ENCODE data around the gene MTARC2. TPM values are rescaled to one million over a fixed set of nuclear protein-coding genes. Genes with fewer than 3 reads are reported as not detected.

The MTARC2 gene
- total RNA-seq, 1 donor from 2014 or later, result 8.9 TPM

- Mint-ChIP-seq H3K9me3 (peaks cover 4% of the 10 kb centered on the region), H3K36me3 (ENCODE audit: low read depth) (no peaks in the 10 kb centered on the region), H3K4me3 (no peak overlapping the region), H3K4me1 (peaks cover 8% of the 10 kb centered on the region), H3K27me3 (peaks cover 18% of the 10 kb centered on the region), H3K27ac (no peak overlapping the region)
- intact Hi-C loops (cut with micrococcal nuclease), result no loop called here
- no peak for TF ChIP-seq CTCF (IDR thresholded peaks at IDR 0.05)
- ChIA-PET POLR2A (no interaction called here), CTCF (interaction anchor here (1.6 to 1.7 kb wide), 2 partner anchors 12 to 14 kb away, joined by 4 to 6 read pairs; no protein-coding TSS in a partner anchor)
- ATAC-seq (ENCODE audit: low read depth), result no peak
- no peak for DNase-seq
Observed at GRCh38 chr1:220788900-220789299, 40.8 kb downstream of the MTARC2 start.

- ChIA-PET POLR2A (no interaction called here), CTCF (interaction anchor here (1.6 kb wide), 1 partner anchor 13 kb away, joined by 6 read pairs; no protein-coding TSS in a partner anchor)
- ATAC-seq (ENCODE audit: low read depth), result no peak
- no peak overlapping the region for H3K4me3 Mint-ChIP-seq
- DNase-seq, result no peak
- no peaks in the 10 kb centered on the region for H3K36me3 Mint-ChIP-seq (ENCODE audit: low read depth)
- H3K9me3 Mint-ChIP-seq, result peaks cover 4% of the 10 kb centered on the region
- no peak for TF ChIP-seq CTCF (IDR thresholded peaks at IDR 0.05)
- intact Hi-C loops (cut with micrococcal nuclease), result no loop called here
- H3K27ac Mint-ChIP-seq, result no peak overlapping the region
- peaks cover 8% of the 10 kb centered on the region for H3K4me1 Mint-ChIP-seq
- peaks cover 18% of the 10 kb centered on the region for H3K27me3 Mint-ChIP-seq
Observed at GRCh38 chr1:220789532-220790147, 41.5 kb downstream of the MTARC2 start.

GRCh38 chr1:220791285-220791684 lies 43.2 kb downstream of the MTARC2 start:
- no peak overlapping the region for H3K27ac Mint-ChIP-seq
- intact Hi-C loops (cut with micrococcal nuclease), result no loop called here
- H3K36me3 Mint-ChIP-seq (ENCODE audit: low read depth), result no peaks in the 10 kb centered on the region
- H3K9me3 Mint-ChIP-seq, result peaks cover 4% of the 10 kb centered on the region
- POLR2A ChIA-PET, result no interaction called here
- CTCF ChIA-PET, result no interaction called here
- no peak overlapping the region for H3K4me3 Mint-ChIP-seq
- H3K27me3 Mint-ChIP-seq, result peaks cover 7% of the 10 kb centered on the region
- DNase-seq (no peak), ATAC-seq (ENCODE audit: low read depth) (no peak)
- TF ChIP-seq CTCF (IDR thresholded peaks at IDR 0.05), result no peak
- peaks cover 4% of the 10 kb centered on the region for H3K4me1 Mint-ChIP-seq

DNA sequence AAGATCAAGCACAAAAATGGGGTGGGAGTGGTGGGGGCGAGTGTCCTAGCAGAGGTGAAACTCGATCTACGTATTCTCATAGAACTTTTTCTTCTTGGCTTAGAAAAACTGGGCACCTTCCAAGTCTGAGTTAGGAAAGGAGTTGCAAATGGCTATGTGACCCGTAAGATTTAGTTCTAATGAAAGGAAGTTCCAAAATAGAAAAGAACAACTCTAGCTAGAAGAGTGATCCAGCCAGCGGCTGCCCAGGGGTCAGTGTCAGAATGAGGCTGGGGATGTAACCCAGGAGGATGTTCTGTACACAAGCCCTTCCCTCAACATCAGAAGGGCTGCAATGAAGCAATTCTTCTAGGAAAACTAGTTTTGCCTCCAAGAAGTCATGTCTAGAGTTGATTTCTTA lies 43.8 kb downstream of the MTARC2 start:
- Mint-ChIP-seq H3K9me3 (peaks cover 4% of the 10 kb centered on the region), H3K36me3 (ENCODE audit: low read depth) (no peaks in the 10 kb centered on the region), H3K4me3 (no peak overlapping the region), H3K27me3 (peaks cover 7% of the 10 kb centered on the region), H3K27ac (no peak overlapping the region), H3K4me1 (peaks cover 2% of the 10 kb centered on the region)
- no peak for TF ChIP-seq CTCF (IDR thresholded peaks at IDR 0.05)
- POLR2A ChIA-PET, result no interaction called here
- no peak for ATAC-seq (ENCODE audit: low read depth)
- CTCF ChIA-PET, result no interaction called here
- DNase-seq, result no peak
- intact Hi-C loops (cut with micrococcal nuclease), result no loop called here

DNA sequence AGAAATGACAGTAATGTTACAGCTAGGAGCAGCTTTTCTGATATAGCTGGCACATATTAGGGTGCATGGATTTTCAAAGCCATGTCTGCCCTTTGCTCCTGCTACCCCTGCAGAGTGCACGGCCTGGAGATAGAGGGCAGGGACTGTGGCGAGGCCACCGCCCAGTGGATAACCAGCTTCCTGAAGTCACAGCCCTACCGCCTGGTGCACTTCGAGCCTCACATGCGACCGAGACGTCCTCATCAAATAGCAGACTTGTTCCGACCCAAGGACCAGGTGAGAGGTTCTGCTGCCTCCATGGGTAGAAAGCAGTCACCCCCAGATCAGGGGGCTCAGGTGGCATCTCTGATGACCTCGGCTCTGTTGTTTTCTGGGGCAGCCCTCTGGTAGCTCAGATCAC lies 48.4 kb downstream of the MTARC2 start:
- ChIA-PET POLR2A (interaction anchor here (0.6 kb wide), 1 partner anchor 1385 kb away, joined by 3 read pairs; no protein-coding TSS in a partner anchor), CTCF (no interaction called here)
- intact Hi-C loops (cut with micrococcal nuclease), result no loop called here
- Mint-ChIP-seq H3K36me3 (ENCODE audit: low read depth) (no peaks in the 10 kb centered on the region), H3K4me3 (no peak overlapping the region), H3K9me3 (no peaks in the 10 kb centered on the region), H3K4me1 (no peaks in the 10 kb centered on the region), H3K27ac (no peak overlapping the region), H3K27me3 (no peaks in the 10 kb centered on the region)
- ATAC-seq (ENCODE audit: low read depth) (no peak), DNase-seq (no peak)
- no peak for TF ChIP-seq CTCF (IDR thresholded peaks at IDR 0.05)
